DMS79 (cell line): ENCODE results near the gene CAMSAP2.

Experiments
- DNase-seq: peaks from one replicate; lab custom pipeline; 2025; lab: John Stamatoyannopoulos, UW

Gene CAMSAP2

DNA sequence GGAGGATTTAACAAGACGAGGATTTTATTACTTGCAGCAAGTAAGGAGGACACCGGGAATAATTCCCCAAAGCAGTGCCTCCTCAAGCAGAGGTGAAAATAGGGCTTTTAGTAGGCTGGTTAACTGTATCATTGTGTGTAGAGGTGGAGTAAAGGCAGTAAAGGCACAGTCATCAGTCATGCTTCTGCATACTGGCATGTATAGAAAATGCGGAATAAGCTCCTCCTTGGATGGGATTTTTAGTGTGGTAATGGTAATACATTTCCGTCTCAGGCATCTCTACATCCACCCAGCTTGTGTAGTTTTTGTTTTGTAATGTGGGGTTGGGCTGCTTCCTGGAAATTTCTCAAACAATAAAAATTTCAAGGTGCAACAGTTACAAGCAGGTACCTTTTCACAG lies 106.7 kb downstream of the CAMSAP2 start:
- no peak for DNase-seq

DNA sequence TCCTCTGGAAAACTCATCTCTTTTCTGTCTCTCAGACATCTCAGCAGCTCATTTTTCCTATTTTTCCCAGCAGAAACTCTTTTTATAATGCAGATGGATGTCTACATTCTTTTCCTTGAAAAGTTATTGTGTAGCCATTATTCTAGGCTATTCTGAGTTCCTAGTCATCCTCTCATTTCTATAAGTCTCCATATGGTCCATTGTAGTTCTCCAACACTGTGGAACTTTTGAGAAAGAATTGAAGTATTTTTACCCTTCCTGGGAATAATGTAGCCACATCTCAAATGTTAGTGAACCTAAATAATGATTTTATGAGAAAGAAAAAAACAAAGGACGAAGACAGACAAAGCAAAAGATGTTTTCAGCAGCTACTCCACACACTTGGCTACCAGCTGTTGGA lies 107.7 kb downstream of the CAMSAP2 start:
- DNase-seq = no peak

DNA sequence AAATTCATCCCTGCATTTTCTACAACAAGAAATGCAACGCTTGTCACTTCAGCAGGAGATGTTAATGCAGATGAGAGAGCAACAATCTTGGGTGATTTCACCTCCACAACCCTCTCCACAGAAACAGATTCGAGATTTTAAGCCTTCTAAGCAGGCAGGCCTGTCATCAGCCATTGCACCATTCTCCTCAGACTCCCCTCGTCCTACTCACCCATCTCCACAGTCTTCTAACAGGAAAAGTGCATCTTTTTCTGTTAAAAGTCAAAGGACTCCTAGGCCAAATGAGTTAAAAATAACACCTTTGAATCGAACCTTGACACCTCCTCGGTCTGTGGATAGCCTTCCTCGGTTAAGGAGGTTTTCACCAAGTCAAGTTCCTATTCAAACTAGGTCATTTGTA lies 110.7 kb downstream of the CAMSAP2 start:
- DNase-seq = no peak

DNA sequence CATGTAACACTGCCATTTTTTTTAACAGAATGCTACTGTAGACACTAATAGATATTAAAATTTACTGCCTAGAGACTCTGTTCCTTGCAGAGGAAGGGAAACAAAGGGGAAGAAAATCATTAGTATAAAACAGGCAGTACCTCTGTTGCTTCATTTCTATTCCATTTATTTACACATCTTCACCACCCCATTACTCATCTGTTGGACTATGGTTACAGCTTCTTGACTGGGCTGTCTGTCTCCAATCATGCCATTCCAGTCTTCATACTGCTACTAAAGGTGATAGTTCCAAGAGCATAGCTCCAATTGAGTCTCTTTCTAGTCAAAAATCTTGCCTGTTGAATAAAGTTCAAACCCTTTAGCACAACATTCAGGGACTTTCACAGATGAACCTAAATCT lies 111.9 kb downstream of the CAMSAP2 start:
- no peak for DNase-seq

DNA sequence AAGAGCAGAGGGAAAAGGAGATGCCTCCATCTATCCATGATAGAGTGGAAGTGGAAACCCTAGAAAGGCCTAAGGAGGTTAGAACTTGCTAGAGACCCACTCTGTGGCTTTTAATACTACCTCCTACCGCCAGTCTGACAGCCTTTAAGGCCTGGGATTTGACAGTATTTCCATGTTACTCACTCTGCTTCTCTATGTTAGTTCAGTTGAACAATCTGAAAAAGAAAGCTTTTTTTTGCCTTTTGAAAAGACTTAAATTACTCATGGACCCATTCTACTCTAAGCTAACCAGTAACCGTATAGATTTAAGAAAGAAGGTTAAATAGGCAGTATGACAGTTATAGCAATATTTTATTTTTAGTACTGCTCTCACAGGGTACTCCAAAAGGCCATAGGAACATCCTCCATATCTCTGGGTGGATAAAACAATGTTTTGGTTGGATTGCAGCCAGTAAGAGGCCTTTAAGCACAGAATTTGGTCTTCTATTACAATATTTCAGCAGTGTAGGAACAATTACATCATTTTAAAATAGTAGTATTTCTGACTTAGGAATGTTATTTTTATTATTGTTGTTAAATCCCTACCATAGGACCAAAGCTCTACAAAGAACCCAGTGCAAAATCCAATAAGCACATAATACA lies 118.1 kb downstream of the CAMSAP2 start:
- no peak for DNase-seq

DNA sequence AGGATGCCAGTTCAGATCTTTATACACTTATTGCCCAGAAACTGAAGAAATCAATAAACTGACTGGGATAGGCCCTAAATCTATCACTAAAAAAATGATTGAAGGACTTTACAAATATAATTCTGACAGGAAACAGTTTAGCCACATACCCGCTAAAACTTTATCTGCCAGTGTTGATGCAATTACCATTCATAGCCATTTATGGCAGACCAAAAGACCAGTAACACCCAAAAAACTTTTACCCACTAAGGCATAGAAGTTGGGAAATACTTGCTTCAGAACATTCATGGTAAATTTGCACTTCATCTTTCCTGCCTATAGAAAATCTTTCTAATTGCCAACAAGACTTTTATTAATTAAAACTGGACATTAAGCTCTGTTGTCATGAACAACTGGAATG lies 119.1 kb downstream of the CAMSAP2 start:
- no peak for DNase-seq

DNA sequence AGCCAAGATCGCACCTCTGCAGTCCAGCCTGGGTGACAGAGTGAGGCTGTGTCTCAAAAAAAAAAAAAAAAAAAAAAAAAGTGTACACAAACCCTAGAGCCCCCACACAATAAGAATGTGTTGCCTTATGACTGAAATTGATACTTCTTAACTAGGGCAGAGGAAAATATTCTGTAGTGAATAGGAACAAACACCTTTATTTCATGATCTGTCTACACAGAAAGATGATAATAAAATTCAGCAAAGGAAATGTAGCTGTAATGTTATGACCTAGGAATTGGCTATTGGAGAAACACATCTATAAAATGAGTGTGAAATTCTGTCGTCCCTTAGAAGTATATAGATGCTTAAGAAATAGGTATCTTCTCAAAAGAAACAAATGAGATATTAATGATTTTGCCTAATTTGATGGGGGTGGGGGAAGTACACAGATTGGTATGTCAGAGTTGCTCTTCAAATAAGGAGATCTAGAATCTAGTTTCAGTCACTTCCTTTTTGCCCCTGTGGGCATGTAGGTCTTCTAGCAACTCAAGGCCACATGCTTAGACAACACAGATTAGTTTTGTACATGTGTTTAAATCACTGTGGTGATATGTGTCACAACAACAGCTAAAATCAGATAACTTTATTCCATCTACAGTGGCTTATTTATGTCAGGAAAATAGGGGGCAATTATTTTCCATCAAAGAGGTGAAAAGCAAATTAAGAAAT lies 123.4 kb downstream of the CAMSAP2 start:
- no peak for DNase-seq

DNA sequence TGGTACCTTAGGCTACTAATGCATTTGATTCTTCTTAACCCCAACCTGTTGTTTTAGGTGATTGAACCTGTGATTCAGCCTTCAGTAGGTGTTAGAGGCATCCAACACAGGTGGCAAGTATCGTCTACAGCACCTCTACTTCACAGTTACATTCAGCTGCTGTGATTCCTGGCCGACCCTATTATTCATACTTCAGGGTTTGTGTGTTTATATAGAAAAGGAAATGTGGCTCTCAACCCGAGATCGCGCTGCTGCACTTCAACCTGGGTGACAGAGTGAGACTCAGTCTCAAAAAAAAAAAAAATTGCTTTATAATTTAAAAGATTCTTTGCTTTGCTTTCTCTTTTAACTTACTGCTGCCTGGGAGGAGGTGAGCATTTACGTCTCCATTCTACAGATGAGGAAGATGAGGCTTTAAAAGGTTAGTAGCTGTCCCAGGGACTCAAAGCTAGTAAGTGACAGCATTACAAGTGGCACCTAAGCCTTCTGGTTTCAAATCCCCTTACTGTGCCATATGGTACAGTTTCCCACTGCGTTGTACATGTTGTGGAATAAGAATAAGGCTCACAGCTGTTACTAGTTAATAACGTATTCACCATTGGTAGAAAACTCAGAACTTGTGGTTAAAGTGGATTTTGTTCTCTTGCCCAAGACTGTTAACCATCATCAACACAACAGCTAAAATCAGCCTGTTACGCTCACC lies 124.2 kb downstream of the CAMSAP2 start:
- no peak for DNase-seq

DNA sequence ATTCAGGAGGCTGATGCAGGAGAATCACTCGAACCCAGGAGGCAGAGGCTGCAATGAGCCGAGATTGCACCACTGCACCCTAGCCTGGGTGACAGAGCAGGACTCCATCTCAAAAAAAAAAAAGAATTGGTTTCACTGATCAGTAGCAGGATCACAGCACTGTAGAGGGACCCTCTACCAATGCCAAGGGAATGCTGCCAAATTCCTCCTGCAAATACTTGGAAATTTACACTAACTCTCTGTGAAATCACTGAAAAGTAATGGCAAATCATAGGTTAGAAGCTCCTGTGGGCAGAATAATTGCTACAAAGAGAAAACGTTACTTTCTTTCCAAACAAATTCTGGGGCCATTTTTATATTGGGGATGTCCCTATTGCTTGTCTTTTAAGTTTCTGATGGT lies 127.4 kb downstream of the CAMSAP2 start:
- DNase-seq = no peak

DNA sequence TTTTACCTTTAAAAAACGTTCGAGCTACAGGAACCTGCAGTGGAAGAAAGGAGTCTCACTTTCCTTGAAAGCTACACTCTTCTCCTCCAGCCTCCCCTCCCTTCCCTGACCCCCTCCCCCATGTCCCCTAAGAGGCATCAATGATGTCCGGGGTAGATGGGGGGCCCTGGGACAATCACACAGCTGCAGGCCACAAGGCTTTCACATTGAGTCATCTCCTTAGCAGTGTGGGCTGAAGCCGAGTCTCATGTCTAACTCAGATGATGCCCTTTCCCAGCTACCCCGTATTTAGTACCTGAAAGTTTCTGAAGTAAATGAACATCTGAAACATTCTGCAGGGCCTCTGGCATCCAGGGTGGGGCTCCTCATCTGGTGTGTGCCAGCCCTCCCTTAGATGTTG lies 127.8 kb downstream of the CAMSAP2 start:
- DNase-seq = no peak

DNA sequence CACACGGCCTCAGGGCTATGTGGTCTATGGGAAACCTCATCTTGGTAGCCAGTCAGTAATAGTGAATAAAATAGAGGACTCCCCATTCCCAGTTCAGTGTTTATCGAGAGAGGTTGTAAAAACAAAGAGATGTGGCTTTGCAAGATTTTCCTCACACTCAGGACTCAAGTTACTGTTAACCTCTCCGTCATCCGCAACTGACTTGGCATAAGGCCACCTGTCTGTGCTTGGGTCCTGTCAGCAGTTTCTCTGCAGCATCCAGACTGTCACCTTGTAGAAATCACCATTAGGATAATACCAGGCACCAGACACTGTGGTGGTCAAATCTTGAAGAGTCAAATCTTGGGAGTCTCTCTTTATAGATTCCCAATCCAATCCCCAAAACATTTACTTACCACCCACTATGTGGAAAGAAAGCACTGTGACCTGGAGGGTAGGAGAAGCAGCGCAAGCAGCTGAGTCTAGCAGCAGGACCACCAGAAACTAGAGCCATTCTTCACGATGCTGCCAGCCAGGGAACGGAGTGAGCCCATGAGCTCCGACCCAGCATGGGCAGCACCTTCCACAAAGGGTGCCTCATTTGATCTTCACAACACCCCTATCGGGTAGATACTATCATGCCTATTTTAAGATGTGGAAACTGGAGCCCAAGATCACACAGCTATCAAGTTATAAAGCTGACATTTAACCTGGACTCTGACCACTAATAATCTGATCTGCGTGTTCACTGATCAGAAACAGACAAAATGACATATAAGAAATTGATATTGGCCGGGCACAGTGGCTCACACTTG lies 128.5 kb downstream of the CAMSAP2 start:
- DNase-seq = peak; percentile 40

DNA sequence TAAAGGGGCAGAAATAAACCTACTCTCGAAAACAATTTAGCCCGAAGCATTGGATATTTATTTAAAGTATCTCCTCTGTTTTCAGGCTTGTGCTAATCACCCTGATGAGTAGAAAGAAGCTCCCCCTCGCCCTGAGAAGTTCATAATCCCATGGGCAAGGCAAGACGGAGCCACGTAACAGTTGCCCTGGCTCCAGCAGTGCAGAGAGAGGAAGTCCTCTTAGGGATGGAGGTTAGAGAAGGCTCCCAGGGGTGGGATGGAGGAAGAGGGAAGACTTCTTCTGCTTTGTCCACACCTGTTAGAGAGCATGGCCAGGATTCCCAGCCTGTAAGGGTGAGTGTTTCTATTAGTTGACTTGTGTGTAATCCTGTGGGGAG lies 130.7 kb downstream of the CAMSAP2 start:
- DNase-seq = no peak

DNA sequence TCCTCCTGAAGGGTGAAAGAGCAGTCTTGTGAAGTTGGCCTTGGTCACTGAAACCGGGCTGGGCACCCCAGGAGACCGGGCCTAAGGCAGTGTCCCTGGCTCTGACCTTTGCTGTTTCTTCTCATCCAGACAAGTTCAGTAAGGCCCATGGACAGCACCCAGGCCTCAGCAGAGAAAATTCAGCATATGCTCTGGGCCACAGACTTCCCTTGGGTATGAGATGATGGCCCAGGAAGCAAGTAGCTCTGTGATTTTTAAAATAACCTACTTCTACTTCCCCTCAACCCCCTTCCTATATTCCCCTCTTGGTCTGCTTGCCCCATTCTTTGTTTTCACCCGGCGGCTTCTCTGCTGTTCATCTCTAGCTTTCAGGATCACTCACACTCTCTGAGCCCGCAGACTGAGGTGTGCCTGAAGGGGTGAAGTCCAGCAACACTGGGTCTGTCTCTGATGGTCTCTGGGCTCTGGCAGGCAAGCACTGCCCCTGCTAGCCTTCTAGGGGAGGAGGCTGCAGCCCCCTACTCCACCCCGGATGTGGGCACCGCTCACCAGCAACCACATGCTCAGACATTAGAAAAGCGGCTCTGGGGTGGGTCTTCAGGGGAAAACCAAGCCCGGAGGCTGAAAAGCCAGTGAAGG lies 131.2 kb downstream of the CAMSAP2 start:
- no peak for DNase-seq

DNA sequence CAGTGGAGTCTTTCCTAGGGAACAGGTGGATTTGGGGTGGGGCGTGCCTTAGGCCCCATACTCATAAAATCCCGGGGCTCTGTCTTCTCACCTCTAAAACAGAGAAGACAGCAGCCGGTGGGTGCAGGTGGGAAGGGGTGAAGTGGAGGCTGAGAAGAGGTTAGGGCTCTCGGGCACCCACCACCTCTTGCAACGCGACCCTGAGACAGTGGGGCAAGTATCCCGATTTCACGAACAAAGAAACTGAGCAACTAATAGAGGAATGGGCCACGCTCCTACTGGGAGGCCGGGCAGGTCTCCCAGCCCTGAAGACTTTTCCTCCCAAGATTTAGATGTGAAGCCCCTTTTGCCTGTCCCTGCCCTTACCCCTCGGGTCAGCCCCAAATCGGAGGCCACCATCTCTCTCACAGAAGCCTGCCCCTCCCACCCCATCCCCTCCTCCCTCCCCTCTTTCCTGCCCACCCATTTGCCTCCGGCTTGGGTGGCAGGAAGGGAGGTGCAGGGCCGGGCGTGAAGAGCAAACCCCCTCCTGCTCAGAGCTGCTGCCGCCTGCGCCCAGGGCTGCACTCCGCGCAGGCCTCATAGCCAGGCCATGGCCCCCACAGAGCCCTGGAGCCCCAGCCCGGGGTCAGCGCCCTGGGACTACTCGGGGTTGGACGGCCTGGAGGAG lies 133.9 kb downstream of the CAMSAP2 start, which contains the start of gene GPR25:
GPR25 (plus strand) TSS at position 536 of the 670 bp plus-strand sequence; CDS start at position 593, 57 bp downstream.
- no peak for DNase-seq

DNA sequence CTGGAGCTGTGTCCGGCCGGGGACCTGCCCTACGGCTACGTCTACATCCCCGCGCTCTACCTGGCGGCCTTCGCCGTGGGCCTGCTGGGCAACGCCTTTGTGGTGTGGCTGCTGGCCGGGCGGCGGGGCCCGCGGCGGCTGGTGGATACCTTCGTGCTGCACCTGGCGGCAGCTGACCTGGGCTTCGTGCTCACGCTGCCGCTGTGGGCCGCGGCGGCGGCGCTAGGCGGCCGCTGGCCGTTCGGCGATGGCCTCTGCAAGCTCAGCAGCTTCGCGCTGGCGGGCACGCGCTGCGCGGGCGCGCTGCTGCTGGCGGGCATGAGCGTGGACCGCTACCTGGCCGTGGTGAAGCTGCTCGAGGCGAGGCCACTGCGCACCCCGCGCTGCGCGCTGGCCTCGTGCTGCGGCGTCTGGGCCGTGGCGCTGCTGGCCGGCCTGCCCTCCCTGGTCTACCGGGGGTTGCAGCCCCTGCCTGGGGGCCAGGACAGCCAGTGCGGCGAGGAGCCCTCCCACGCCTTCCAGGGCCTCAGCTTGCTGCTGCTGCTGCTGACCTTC lies 134.5 kb downstream of the CAMSAP2 start:
- no peak for DNase-seq

DNA sequence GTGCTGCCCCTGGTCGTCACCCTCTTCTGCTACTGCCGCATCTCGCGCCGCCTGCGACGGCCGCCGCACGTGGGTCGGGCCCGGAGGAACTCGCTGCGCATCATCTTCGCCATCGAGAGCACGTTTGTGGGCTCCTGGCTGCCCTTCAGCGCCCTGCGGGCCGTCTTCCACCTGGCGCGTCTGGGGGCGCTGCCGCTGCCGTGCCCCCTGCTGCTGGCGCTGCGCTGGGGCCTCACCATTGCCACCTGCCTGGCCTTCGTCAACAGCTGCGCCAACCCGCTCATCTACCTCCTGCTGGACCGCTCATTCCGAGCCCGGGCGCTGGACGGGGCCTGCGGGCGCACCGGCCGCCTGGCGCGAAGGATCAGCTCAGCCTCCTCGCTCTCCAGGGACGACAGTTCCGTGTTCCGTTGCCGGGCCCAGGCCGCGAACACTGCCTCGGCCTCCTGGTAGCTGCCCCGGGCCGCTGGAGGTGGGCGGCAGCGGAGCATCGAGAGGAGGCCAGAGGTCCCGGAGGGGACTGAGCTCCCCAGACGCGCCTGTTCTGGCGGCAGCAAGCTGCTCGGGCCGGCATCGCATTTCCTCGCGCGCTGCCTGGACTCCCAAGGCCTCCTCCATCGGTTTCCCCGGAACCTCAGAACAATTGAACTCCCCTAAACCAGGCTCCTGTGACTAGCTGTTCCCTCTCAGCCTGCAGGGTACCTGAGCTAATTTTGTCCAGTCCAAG lies 135.1 kb downstream of the CAMSAP2 start:
- DNase-seq = no peak

DNA sequence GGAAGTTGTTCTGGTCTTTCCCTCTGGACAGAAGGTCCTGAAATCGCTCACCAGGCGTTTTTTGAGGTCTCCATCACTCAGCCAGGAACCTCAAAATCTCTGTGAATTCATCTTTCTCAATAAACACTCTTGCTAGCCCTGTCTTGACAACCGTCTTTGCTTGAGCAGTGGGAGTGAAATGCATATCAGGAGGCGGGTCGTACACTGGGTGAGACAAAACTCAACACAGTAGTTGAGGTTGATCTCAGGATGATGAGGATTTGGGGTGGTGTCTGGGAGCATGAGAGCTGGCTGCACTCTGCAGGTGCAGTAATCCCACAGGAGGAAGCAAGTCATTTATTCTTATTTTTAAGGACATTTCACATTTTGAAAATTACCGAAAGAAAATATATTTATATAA lies 136.0 kb downstream of the CAMSAP2 start:
- no peak for DNase-seq

DNA sequence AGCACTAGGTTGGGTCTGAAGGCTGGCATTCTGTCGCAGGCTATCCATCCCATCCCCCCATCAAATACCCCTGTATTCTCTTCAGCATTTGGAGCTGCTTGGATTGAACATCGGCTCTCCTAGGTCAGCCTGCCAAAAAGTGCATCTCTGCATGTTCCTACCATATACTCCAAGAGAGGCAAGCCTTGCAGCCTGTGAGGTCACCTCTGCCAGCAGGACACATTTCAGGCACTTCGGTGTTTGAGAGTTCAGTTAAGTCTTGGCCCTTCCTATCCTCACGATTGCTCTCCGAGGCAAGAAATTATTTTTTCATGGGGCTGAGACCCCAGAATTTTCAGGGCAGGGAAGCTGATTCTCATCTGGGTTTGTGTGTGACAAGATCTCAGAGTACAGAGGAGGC lies 136.7 kb downstream of the CAMSAP2 start:
- no peak for DNase-seq

DNA sequence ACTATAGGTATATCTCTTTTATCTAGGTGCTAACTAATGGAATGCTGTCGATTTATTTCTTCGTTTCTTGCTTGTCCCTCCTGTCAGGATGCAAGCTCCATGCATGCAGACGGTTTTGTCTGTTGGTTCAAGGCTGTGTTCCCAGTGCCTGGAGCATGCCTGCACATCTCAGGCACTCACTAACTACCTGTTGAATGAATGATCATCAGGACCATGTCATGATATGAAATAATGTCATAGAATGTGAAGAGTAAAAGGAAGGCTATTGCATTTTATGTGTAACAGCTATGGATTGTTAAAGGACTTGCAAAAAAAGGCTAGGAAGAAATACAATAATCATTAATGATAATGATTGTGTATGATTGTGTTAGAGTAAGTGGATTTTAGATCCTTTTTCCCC lies 138.3 kb downstream of the CAMSAP2 start:
- no peak for DNase-seq

DNA sequence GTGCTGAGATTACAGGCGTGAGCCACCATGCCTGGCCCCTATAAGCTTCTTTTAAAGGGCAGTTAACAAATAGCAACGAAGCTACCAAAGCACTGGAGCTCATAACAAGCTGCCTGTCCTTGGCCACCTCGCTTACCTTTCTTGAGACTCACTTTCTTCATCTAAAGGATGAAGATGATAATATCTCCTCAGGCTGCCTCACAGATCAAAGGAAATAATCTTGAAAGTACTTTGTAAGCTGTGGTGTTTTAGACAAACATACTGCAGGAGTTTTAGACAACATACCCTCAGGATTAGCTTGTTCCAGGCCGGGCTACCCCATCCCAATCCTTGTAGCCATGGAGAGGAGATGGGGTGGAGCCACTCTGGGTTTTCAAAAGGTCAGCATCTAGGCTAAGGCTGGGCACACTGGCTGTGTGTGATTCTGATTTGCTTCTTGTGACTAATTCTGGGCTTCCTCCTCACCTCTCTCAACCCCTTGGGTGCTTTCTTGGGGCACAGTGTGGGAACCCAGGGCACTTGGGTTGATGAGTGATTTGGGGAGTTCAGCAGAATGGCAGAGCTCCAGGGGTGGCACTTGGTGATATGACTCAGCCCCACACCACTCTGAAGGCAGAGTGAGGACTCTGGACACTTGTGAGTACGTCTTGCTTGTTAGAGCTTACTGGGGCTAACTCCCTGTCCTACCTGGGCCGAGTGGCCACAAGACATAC lies 139.3 kb downstream of the CAMSAP2 start:
- DNase-seq = no peak
